GM10248 (cell line): ENCODE data around the gene SERGEF.

Source experiments
- CTCF ChIA-PET: fragments of 300-600 bp; sonication (Branson Sonifier 250); formaldehyde crosslinking; extraction: SDS; loops from one replicate; lab custom pipeline; 2021; ENCODE audit warnings: antibody characterized with exemption; lab: Yijun Ruan, JAX
- POLR2A ChIA-PET: fragments of 350-650 bp; sonication (Branson Sonifier 250); formaldehyde crosslinking; extraction: SDS; loops from one replicate; lab custom pipeline; 2020; ENCODE audit warnings: antibody characterized with exemption; lab: Yijun Ruan, JAX
- DNase-seq: peaks from one replicate; pipeline ENCODE4 v3.0.0; 2012; ENCODE audit errors: extremely low spot score
- CTCF ChIP-seq: IDR thresholded peaks from 2 replicates; pipeline ENCODE4 v1.5.1; 2012; ENCODE audit warnings: mild to moderate bottlenecking, low read depth; ENCODE audit errors: extremely low read depth, missing control alignments, control extremely low read depth

The SERGEF gene

GRCh38 chr11:17781626-17782025 is 231.2 kb downstream of the SERGEF start:
- ChIA-PET CTCF (no interaction called here), POLR2A (no interaction called here)
- DNase-seq: no peak
- no peak for TF ChIP-seq CTCF

GRCh38 chr11:17781221-17781620 is 231.6 kb downstream of the SERGEF start:
- TF ChIP-seq CTCF: no peak
- ChIA-PET POLR2A (no interaction called here), CTCF (no interaction called here)
- no peak for DNase-seq

GRCh38 chr11:17780668-17781067 is 232.2 kb downstream of the SERGEF start:
- POLR2A ChIA-PET: no interaction called here
- no peak for TF ChIP-seq CTCF
- no peak for DNase-seq
- CTCF ChIA-PET: interaction anchor here (1.2 kb wide), 2 partner anchors 21 to 56 kb away, joined by 3 to 4 read pairs; no protein-coding TSS in a partner anchor

- CTCF ChIA-PET: interaction anchor here (1.2 kb wide), 2 partner anchors 20 to 56 kb away, joined by 3 to 4 read pairs; no protein-coding TSS in a partner anchor
Measured at GRCh38 chr11:17779861-17780594, 232.8 kb downstream of the SERGEF start.

GRCh38 chr11:17778956-17779860 is 233.6 kb downstream of the SERGEF start:
- POLR2A ChIA-PET: no interaction called here
- no peak for TF ChIP-seq CTCF
- no peak for DNase-seq
- CTCF ChIA-PET: interaction anchor here (1.2 kb wide), 1 partner anchor 57 kb away, joined by 3 read pairs; no protein-coding TSS in a partner anchor

More at GRCh38 chr11:17779861-17780594, 232.8 kb downstream of the SERGEF start:
- TF ChIP-seq CTCF: no peak
- POLR2A ChIA-PET: no interaction called here
- DNase-seq: no peak

- CTCF ChIA-PET: no interaction called here
- POLR2A ChIA-PET: no interaction called here
- no peak for TF ChIP-seq CTCF
- DNase-seq: no peak
Measured at GRCh38 chr11:17778352-17778751, 234.5 kb downstream of the SERGEF start.
